HG03565 (cell line): ENCODE measurements around the gene WBP2.
"Not testable (repeated sequence)": the region's sequence is repeated elsewhere in the genome, so short reads cannot be mapped to it uniquely, and the experiment has no call there.

Experiments
- ATAC-seq: cut with Tn5 transposase; IDR thresholded peaks from one replicate; pipeline ENCODE4 v1.9.1; 2021; ENCODE audit warnings: mild to moderate bottlenecking, moderate library complexity; ENCODE audit not compliant: unreplicated experiment

The WBP2 gene

DNA sequence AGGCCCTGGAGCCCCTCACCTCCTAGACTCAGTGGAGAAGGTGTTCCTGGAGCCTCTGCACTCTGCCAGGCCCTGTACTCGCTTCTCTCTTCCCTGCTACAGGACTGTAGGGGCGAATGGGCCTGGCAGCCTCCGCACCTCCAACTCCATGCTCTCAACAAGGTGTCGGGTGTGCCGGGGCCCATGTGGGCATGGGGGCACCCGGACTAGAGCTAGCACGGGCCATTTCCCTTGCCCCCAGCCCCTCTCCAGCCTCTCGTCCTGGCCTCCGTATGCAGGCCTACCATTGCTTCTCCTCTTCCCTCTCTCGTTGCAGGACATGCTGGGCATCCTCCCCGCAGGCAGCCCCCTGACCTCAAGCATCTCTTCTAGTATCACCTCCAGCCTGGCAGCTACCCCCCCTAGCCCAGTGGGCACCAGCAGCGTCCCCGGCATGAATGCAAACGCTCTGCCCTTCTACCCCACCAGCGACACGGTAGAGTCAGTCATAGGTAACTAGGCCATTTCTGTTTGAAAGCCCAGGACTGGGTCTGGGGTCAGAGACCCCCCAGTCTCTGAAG is 36.7 kb downstream of the WBP2 start:
- no peak for ATAC-seq

DNA sequence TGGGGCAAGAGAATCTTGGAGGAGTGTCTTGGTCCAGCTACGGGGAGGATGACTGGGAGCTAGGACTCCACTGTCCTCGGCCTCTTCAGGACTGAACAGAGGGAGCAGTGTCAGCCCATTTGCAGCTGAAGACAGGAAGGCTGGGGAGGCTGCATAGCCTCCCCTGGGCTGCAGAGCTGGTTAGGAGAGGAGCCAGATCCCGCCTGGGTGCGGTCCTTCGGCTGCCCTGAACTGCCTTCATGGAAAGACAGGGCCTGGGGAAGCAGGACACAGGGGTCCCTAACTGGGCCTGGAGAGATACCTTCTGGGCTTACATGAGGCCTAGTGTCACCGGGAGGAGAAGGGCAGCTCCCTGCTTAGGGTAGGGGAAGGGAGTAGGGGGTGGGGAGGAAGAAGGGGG is 37.6 kb downstream of the WBP2 start:
- ATAC-seq: no peak

DNA sequence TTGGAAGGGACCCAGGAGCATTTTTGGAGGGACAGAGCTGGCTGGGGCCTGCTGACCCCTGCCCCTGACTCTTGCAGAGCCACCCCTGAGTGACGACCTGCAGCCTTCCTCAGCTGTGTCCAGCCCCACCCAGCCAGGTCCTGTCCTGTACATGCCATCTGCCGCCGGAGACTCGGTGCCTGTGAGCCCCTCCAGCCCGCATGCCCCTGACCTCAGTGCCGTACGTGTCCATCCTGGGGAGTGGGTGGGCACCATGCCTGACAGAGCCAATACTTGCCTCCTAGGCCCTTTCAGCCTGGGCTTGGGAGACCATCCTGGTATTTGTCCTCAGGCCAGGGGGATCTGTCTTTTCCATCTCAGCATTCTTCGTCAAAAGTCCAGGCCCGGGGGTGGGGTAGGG is 38.4 kb downstream of the WBP2 start:
- no peak for ATAC-seq

DNA sequence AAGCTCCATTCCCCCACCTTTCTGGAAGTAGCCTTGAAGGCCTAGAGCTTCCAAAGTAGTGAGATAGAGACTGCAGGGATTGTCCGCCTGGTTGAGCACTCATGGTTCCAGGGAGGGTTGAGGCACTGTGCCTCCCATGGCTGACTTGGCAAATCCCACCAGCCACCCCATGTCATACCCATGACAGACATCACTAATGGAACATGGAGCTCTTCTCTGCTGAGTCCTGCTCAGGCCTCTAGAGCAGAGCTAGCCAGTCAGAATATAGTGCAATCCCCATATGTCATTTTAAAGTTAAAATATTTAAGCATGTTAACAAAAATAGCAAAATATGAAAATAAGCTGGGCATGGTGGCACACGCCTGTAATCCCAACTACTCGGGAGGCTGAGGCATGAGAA is 39.7 kb downstream of the WBP2 start:
- no peak for ATAC-seq

DNA sequence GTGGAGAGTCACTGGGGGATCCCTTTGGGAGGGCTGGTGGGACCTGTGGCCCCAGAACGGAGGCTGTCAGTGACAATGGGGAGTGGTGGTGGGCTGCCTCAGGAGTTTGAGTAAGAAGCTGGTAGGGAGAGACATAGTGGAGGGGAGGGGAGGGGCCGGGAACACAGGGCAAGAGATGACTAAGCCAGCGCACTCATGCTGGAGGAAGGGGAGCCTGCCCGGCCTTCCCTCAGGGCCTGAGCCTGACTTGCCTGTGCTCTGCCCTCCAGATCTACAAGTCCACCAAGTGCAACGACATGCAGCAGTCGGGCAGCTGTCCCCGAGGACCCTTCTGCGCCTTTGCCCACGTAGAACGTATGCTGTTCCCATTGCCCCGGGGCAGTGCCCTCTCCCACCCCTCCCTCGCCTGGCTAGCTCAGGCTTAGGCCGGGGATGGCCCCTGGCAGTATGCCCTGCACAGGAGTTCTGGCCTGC is 40.2 kb downstream of the WBP2 start:
- ATAC-seq: no peak

DNA sequence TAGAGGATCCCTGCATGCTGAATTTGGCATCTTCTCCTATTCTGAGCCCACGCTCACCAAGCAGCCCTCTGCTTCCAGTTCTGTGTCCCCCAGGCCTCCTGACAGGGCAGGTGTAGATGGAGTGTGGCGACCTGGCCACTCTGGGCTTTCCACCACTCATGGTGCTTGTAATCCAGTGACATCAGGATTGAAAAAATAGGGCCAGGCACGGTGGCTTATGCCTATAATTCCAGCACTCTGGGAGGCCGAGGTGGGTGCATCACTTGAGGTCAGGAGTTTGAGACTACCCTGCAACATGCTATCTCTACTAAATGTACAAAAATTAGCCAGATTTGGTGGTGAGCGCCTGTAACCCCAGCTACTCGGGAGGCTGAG is 41.1 kb downstream of the WBP2 start:
- no peak for ATAC-seq

DNA sequence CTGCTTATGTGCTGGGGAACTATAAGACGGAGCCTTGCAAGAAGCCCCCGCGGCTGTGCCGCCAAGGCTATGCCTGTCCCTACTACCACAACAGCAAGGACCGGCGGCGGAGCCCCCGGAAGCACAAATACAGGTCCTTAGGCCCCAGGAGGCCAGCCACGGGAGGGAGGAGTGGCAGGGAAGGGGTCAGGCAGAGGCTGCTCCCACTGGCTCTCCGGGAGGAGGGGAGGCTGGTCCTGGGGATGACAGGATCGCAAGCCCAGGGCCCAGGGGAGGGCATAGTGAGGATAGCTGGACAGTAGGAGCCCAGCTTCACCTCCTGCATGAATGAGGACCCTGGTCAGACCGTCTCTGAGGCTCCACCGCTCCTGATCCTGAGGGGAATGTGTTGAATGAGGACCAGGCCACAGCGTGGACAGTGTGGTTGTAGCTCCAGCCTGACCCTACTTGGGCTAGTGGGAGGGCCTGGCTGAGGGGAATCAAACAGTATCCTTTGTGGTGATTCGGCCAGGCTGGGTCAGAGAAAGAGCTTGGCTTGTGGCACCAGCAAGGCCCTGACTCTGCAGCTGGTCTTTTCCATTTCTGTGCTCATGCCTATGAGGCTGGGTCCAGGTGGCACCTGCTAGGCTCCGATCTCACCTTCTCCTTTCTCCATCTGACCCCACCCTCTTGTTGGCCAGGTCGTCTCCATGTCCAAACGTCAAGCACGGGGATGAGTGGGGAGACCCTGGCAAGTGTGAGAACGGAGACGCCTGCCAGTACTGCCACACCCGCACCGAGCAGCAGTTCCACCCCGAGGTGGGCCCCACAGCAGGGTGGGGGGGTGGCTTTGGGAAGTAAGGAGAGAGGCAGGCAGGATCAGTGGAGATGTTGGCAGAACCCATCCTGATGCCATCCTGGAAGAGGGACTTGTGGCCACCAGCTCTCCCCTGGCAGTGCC is 41.8 kb downstream of the WBP2 start:
- ATAC-seq: no peak

DNA sequence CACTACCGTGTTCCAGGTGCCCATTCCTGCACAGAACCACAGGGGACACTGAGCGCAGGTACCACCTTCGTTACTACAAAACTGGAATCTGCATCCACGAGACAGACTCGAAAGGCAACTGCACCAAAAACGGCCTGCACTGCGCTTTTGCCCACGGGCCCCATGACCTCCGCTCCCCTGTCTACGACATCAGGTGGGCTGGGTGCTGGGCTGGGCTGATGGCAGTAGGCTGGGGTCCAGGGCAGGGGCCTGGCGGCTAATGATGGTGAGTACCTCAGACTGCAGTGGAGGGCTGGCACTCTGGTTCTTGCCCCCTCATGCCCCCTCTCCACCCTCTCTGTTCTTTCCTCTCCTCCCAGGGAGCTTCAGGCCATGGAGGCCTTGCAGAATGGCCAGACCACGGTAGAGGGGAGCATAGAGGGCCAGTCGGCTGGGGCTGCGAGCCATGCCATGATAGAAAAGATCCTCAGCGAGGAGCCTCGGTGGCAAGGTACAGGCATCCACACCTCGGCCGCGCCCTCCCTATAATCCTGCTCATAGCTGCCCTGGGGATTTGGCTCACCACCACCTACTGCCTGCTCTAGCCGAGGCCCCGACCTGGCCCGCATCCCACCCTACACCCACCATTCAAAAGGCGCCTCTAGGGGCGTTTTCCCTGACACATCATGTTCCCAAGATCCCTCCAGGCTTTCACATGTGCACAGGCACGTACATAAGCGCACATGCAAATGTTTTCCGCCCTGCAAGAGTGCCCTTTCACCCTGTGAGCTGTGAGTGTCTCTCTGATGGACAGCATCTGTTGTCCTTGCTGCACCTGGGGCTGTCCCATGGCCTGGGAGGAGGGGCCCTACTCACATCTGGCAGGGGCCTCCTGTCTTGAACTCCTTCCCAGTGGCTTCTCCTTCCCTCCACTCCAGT is 42.8 kb downstream of the WBP2 start:
- ATAC-seq: no peak

DNA sequence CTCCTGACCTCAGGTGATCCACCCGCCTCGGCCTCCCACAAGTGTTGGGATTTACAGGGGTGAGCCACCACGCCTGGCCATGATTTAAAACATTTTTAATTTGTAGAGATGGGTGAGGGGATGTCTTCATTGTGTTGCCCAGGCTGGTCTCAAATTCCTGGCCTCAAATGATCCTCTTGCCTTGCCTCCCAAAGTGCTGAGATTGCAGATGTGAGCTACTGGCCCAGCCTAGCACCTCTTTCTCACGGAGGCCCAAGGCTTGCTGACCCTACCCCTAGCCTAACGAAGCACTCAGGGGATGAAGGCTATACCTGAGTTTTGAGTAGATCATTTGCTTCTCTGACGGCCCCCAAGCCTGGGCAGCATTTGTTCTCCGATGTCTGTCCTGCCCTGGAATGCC is 44.0 kb downstream of the WBP2 start:
- no peak for ATAC-seq

DNA sequence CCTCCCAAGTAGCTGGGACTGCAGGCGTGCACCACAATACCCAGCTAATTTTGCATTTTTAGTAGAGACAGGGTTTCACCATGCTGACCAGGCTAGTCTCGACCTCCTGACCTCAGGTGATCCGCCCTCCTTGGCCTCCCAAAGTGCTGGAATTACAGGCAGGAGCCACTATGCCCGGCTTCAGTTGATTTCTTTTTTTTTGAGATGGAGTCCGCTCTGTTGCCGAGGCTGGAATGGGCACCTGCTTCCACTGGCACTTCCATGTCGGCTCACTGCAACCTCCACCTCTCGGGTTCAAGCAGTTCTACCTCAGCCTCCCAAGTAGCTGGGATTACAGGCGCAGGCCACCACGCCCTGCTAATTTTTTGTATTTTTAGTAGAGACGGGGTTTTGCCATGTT is 44.4 kb downstream of the WBP2 start:
- not testable (repeated sequence) for ATAC-seq

DNA sequence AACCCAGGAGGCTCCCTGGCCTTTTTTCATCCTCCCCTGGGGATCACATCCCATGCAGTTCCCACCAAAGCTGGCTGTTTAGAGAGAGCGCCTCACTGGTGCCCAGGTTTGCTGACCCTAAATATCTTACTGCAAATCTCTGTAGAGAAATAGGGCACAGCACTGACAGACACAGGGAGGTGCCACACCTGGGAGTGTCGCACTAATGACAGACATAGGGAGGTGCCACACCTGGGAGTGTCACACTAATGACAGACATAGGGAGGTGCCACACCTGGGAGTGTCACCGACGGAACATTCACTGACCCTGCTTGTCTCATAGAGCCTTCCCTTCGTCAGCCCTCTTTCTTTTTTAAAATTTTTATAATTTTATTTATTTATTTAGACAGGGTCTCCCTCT is 44.9 kb downstream of the WBP2 start:
- ATAC-seq: no peak

DNA sequence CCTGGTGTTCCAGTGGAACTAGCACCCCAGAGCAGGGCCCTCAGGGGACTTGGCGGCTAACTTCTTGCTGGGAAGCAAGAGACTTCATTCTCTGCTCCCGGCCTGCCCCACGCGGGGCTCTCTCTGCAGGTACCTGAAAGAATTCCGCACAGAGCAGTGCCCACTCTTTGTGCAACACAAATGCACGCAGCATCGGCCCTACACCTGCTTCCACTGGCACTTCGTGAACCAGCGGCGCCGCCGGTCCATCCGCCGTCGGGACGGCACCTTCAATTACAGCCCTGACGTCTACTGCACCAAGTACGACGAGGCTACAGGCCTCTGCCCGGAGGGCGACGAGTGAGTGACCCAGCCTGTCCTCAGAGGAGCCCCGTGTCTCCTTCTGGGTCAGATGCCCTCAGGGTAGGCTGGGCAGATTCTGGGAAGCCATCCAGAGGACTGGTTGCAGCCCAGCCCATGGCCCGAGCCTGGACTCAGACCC is 45.5 kb downstream of the WBP2 start:
- ATAC-seq: no peak

DNA sequence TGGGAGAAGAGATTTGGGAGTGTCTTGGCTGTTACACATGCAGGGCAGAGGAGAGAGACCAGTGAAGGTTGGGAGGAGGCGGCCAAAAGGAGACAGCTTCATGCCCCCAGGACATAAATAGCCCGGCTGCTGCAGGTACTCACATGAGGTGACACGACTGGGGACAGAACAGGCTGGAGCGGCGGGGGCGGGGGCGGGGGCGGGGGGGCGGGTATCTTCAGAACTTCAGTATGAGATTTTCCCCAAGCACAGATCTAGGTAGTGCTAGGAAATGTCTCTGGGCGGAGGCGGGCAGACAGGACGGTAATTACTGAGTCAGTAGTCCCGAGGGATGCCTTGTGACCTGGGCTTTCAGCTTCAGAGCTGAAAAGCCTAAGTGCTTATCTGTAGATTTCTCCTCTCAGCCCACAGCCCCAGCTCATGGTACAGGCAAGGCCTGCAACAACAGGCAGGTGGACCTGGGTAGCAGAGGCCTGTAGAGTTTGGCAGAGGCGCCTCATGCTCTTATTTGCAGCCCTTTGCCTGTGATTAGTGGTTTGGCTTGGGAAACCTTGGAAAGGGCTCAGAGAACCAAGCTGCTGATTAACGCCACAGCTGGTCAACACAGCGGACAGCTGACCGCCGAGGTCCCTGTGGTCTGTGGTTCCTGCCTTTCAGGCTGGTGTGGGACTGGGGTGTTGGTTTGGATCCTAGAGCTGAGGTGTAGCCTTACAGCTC is 46.1 kb downstream of the WBP2 start:
- ATAC-seq: peak; percentile 53

DNA sequence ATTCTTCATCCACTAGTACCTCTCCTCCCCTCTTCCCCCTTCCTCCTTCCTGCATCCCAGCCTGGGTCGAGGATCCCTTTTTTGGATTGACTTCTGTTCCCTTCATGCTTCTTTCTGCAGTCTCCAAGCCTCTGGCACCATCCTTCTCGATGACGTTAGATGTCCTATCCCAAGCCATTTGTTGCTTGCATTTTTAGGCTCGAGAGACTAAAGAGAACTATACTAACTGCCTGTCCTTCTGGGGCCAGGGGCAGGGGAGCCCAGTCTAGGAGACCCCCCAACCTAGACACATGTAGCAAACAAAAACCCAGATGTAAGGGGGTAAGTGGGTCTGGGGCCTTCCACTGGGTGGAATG is 46.6 kb downstream of the WBP2 start:
- no peak for ATAC-seq

DNA sequence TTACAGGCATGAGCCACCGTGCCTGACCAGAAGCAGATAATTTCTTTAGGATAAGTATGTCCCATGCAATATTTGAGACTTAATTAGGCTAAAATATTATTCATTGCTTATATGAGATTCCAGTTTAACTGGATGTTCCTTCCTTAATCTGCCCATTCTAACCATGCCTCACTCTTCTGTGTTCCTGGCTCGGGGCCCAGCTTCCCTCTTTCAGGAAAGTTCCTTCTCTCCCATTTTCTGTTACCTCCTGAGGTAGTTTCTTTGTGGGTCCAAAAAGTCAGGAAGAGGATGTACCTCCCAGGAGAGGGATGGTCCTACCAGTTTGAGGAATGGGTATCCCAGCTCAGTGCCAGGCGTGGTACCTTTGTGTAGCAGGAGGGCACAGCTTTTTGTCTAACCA is 47.3 kb downstream of the WBP2 start:
- ATAC-seq: no peak

DNA sequence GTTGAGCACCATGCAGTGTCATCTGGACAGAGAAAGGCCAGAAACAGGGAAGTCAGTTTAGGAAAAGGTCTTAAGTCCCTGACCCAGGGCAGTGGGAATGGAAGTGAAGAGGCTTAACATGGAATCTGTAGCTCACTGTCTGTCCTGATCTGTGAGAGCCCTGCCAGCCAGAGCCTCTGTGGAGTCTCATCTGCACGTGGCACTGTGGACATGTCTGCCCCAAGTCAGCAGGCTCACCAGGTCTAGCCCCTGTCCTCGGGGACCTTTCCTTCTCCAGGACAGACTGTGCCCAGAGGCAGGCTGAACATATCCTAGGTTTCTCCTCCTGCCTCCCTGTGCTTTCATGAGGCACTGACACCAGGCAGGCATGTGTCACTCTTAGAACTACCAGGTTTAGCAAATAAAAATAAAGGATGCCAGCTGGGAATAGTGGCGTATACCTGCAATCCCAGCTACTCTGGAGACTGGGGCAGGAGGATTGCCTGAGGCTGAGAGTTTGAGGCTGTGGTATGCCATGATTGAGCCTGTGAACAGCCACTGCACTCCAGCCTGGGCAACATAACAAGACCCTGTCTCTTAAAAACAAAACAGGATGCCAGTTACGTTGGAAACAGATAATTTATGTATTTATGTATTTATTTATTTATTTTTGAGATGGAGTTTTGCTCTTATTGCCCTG is 48.2 kb downstream of the WBP2 start:
- ATAC-seq: no peak

DNA sequence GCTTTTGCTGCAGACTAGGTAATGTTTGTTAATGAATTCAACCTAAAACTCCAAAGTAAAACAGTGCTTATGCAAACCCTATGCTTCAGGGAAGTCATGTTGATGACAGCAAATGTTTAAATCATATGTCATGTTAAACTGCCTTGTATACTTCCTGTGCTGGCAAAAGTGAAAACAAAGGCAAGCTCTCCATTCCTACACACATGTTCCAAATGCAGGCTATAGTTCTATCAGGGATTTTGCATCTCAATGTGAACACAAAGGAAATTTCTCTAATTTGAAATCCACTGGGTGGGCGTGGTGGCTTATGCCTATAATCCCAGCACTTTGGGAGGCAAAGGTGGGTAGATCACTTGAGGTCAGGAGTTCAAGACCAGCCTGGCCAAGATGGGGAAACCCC is 51.3 kb downstream of the WBP2 start:
- ATAC-seq: no peak

DNA sequence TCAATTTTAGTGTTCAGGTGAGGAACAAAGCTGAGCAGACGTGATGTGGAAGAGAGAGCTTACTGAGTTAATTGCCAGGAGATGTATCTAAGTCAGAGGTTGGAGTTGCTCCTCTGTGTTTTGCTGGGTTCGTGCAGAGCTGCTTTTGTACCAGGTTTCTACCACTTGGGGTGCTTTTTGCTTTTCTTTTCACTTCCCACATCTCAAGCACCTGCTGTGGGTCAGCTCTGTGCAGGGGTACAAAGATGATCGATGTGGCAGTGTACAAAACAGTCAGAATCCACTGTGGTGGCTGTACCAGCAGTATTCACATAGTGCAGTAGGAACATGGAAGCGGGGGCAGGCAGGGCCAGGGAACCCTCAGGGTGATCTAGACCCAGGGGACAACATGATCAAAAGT is 55.7 kb downstream of the WBP2 start:
- ATAC-seq: no peak

DNA sequence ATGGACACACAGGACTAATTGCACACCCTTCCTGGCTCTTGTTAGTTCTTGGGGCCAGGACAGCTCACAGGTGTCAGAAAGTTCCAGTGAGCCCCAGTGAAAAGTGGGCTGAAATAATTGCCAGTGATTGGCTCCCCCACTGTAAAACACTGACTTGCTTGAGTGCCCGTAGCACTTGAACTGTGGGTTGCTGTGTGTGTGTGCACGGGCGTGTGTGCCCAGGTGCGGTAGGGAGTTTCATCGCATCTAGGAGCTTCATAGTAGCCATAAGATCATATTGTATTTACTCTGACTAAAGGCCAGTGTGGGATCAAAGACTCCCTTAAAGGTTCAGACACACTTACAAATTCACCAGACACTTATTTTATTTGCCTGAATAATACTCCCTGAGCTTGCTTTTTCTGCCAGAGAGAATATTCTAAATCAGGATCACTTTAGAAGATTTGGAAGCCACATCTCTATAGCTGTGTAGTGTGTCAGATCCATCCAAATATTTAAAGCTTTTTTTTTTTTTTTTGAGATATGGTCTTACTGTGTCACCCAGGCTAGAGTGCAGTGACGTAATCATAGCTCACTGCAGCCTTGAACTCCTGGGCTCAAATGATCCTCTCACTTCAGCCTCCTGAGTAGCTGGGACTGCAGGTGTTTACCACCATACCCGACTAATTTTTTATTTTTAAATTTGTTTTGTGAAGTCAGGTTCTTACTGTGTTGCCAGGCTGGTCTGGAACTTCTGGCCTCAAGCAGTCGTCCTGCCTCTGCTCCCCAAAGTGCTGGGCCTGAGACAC is 59.1 kb downstream of the WBP2 start:
- ATAC-seq: no peak
